HG02884 (cell line): ENCODE measurements around the gene RANBP1.

Source experiments
- ATAC-seq: cut with Tn5 transposase; IDR thresholded peaks from one replicate; pipeline ENCODE4 v1.9.1; 2021; ENCODE audit warnings: mild to moderate bottlenecking, moderate library complexity; ENCODE audit not compliant: unreplicated experiment

The RANBP1 gene

DNA sequence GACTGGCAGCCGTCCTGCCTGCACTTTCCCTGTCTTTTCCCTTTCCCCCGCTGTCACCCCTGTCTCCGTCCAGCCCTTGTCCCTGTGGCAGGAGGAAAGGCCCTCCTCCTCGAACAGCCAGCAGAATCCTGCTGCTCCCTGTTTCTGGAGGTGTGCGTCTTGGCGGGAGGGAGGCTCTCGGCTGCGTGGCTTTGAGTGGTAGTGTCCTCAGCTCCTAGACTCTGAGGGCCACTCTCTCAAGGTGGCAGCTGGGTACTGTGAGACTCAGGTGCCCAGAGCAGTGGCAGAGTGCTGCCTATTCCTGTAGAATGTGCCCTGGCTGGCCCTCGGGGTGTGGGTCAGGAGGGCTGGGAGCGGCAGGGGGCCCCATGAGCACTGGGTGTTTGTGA, 9.1 kb upstream of the RANBP1 start:
- ATAC-seq, result no peak

DNA sequence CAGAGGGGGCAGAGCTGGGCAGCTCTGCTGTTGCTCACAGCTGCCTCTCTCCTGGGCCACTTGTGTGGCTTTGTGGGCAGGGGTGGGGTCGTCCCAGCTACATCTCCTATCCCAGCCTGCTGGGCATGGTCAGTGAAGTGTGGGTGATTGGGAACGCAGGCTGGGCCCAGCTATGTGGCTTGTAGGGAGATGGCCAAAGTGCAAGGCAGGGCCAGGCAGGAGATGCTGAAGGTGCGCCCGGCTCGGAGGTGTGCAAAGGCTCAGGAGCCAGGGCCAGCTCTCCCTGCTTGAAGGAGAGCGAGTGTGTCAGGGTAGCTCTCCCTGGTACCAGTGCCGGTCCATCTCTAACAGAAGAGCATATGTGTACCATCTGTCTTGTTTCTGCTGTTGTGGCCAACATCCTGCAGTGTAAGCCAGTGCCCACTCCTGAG, 8.4 kb upstream of the RANBP1 start:
- no peak for ATAC-seq

DNA sequence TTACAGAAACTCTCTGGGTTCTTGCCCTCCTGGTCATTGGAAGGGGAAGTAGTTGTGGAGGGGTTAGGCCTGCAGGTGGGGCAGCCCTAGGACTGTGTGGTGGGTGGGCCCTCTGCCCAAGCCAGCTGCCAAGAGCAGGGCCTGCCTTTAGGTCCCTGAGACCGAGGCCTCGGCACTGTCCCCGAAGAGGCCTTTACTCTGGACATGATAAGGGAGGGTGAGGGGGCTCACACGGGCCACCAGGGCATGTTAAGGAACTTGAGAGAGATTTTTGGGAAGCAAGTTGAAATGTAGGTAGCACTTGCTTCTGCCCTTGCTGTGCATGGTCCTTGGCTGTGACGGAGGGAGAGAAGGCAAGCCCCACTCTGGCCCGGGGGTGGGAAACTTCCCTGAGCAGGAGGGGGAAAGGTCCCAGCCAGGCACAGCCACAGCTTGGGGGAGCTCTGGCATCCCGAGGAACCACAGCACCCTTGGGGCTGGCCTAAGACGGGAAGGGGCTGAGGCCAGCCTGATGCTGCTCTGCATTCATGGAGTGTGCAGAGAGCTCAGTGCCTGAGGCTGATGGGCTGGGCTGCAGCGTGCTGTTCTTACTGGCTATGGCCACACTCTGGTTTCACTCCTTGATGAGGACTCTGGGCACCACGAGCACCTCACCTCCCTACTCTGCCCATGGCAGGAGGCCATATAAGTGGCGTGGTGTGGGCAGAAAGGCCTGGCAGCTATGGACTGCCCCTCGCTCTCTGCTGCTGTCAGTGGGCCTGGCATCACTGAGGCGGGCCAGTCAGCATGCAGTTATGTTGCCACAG, 7.8 kb upstream of the RANBP1 start:
- no peak for ATAC-seq

GRCh38 chr22:20108757-20109230, 7.1 kb upstream of the RANBP1 start:
- no peak for ATAC-seq

DNA sequence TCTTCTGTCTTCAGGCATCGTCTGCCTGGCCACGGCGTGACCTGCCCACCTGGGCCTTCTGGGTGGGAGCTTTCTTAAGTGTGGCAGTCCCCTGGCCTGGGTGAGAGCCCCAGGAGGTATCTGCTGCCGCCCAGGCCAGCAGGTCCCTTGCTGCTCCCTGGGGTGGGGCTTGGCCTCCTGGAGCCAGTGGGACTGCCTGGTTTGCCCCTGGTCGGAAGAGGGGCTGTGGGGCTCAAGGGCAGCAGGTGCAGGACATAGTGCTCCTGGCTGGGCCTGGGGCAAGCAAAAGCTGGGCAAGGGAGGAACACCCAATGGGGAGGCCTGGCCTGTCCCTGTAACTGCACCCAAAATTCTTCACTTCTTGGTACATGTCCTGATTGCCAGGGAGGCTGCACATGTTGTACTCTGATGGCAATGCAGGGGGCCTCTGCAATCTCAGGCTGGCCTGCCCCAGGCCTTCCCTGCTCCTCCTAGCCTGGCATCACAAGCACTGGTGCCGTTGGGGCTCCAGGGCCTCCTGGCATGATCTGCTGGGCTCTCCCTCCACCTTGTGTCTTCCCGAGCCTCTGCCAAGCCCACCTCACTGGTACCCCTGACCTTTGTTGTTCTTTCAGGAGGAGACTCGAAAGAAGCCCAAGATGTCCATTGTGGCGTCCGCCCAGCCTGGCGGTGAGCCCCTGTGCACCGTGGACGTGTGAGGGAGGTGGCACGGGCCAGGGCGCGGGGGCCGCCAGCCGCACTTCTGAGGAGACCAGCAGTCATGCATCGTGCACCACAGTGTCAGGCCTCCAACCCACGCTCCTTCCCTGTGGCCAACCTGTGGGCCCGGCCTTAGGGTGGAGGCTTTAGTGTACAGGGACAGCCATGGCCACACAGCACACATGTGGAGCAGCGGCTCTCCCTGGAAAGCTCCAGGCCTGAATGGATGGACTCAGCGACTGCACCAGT, 6.2 kb upstream of the RANBP1 start:
- no peak for ATAC-seq

- no peak for ATAC-seq
These were observed 5.4 kb upstream of the RANBP1 start for GRCh38 chr22:20110359-20110985.

GRCh38 chr22:20111045-20111688, 4.7 kb upstream of the RANBP1 start:
- ATAC-seq, result no peak

DNA sequence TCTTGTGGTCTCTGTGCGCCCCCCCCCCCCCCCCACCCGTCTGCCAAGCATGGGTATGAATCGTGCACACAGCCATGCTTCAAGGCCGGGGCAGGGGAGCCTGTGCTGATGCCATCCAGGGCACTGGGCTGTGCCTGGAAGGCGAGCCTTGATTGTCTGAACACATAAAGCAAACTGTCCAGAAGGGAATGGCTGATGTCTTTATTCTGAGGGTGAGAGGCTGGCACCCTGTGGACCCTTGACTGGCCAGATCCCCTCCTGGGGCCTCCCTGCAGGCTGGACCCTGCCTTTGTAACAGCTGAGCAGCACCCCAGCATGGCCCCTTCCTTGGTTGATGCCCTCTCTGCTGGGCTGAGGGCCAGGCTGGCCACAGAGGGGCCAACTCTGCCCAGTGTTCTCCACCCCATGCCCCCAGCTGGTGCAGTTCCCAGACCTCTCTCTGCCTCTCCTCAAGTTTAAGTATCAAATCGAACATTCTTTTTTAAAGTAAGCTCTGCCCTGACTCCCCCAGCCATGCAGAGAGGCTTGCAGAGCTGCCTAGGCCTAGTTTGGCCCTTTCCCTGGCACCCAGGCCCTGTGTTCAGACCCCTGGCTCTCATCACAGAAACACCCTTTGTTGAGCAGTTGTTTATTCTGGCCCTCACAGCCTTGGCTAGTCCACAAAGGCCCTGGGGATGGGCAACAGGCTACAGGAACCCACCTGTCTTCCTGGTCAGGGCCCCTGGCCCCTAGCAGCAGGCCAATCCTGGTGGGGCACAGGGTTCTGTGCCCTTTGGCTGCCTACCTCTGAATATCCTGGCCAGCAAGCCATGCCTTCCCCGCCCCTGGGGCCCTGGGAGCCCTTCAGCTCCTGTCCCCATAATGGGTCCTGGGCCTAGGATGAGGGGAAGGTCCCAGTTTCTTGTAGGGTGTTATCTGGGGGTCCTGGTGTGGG, 3.9 kb upstream of the RANBP1 start:
- no peak for ATAC-seq

DNA sequence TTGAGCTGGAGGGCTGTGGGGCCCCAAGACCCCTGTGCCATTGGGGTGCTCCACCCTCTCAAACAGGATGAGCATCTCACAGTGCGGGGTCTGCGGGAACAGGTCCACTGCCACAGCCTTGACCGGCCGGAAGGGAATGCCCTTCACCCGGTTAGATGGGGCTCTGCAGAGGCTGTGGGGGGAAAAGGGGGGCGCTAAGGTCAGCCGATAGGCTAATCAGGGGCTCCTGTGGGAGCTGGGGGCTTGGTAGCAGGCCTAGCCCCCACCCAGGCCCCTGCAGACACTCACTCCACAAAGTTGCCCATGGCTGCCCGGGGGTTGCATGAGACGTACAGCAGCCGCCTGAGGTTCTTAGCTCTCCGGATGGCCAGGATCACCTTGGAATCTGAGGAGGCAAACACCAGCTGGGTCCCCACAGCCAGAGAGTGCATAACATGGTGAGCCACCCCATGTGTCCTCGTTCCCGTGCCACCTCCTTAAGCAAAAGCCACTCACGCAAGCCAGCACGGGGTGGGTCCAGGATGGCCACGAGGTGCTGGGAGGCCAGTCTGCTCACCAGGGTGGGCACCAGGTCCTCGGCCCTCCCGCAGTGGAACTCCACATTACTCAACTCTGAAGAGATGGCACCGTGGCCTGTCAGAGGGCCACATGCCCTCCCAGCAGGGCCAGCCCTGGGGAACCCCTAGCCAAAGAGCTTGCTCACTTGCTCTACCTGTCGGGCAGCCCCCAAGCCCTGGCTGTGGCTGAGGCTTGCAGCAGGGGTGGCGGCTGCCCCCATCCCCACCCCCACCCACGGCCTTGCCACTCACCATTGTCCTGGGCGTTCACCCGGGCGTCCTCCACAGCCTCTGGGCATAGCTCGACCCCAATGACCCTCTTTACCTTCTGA, 3.0 kb upstream of the RANBP1 start:
- no peak for ATAC-seq

DNA sequence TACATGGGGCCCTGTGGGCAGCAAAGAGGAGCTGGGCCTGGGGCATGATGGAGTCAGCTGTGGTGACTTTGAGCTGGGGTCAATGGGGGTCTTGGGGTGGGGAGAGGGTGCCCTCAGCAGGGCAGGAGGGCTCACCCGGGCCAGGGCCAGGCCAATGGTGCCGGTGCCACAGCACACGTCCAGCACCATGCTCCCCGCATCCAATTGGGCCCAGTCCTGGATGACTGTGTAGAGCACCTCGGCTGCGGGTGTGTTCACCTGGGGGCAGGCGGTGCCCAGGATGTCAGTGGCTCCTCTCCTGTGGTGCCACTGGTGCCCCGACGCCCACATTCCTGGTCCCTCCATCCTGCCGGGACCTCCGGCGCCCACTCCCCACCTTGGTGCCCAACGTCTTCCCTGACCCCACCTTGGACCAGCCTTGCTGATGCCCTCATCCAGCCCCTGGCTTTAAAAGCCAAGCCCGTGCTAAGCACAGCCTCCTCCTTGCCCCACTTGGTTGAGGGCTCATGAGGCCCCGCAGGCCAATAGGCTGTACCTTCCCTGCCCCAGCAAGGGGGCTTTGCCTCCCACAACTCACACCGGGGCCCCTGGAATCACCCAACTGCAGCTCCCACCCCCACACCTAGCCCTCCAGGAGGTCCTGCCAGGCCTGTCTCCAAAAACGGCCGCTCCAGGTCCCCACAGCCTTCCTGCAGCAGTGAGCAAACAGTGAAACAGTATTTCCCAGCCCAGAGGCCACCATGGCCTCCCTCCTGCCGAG, 2.2 kb upstream of the RANBP1 start:
- ATAC-seq, result no peak

DNA sequence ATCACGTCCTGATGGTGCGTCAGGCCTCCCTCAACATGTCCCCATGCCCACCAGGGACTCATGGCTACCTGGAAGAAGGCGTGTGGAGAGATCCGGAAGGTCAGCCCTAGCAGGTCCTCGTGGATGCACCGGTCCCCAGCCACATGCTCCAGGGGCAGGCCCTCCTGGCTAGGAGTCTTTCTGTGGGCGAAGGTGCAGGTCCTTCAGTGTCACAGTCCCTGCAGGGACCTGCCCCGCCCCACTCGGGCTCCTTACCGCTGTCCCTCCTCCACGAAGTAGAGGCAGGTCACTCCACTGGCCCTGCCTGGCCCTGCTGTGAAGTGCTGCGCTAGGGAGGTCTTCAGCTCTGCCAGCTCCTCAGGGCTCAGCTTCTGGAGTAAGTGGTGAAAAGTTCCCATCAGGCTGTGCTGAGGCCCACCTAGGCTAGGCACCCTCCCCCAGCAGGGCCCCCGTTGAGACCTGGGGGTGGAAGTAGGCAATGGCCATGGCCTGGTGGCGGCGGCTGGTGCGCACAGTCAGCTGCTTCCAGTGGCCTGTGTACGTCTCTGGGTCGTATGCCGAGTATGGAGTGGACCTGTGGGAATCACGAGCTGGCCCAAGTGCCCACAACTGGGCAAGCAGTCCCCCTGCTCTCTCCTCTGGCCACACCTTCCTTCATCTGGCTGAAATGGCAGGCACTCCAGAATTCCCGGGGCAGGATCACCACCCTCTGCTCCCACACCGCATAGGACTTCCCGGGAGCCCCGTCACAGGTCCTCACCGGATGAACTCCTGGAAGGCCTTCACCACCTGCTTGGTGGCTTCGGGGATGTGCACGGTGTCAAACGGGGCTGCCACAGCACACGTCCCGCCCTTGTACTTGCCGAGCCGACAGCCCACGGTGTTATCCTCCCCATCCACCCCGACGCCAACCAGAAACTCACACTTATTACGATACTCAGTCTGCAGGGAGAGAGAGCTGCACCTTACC, 1.1 kb upstream of the RANBP1 start:
- no peak for ATAC-seq

DNA sequence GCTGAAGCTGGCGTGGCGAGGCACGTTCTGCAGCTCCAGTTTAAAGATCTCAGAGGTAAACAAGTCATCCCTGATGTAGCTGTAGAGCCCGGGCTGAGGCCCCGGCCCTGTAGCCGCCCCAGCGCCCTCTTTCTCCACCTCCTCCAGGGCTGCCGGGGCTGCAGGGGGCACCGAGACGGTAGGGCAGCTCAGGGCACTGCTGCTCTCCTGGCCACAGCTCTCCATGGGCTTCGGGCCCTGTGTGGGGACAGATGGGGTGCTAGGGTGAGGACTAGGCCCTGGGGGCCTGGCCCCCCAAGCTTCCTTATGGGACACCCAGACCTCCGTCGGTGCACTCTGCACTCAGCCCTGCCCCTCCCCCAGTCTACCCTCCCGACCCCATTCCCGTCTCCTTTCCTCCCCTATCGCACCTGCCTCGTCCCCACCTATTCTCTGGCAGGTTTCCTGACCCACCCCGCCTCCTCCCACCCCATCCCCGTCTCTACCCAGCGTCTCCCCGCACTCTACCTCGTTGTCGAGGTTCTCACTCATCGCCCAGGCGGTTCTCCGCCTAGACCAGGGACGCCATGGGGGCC, 559 bp downstream of the RANBP1 start:
- no peak for ATAC-seq

GRCh38 chr22:20116951-20117632, 1.2 kb downstream of the RANBP1 start, which contains the start of gene TRMT2A:
TRMT2A (minus strand) TSS chr22:20117226; CDS start chr22:20116906, 320 bp downstream.
- ATAC-seq, result peak; percentile 75

GRCh38 chr22:20117633-20118299, 1.9 kb downstream of the RANBP1 start:
- ATAC-seq, result peak; percentile 15

DNA sequence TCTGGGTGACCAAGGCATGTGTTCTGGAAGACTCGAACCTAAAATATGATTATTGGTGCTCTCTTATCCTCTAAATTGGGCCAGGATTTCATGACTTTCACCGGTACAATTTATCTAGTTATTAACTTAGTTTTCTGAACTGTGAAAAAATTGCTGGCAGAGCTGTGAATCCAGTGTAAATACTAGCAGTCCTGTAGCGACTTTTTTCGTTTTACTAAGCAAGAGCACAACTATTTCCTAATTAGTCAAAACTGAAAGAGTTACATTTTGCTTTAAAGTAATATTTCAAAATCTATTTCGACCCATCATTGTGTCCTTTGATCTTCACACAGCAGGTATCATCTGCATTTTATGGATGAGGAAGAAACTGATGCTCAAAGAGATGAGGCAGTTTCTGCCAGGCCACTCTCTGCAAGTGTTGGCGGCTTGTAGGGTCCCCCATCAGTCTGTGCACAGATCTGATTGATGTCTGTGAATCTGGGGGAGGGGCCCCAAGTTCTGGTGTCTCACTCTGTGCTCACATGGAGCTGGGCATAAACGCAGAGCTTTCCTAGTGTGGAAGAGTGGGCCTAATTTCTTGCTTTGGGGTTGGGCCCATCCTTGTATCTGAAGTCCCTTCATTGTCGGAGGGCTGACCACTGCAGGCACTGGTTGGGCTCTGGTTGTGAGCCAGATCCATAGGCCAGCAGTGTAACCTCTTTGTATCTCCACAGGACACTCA, 2.6 kb downstream of the RANBP1 start:
- no peak for ATAC-seq
